Uterus (tissue), 2 donors: ENCODE measurements around the gene ABI2.

ENCODE experiments used
- CTCF ChIP-seq, 4 experiments: fragments of 200-600 bp in 2 of 4; fragments of 450-650 bp in 2 of 4; sonication (generic) in 2 of 4; IDR thresholded peaks; one replicate each; pipeline ENCODE4 v1.5.1; 2016 to 2019; ENCODE audit warnings: antibody characterized with exemption in 4 of 4, mild to moderate bottlenecking in 2 of 4, moderate library complexity in 1 of 4
- POLR2A ChIP-seq, 2 donors: fragments of 450-650 bp; IDR thresholded peaks; one replicate each; pipeline ENCODE4 v1.6.1; 2016; ENCODE audit warnings: antibody characterized with exemption in 2 of 2, mild to moderate bottlenecking in 1 of 2, moderate library complexity in 1 of 2

- TF ChIP-seq CTCF (IDR thresholded peaks at IDR 0.05): no peak
- no peak for TF ChIP-seq POLR2A (IDR thresholded peaks at IDR 0.05)
Observed at GRCh38 chr2:203286532-203286931, 41.7 kb upstream of the ABI2 start.
